Measurements from ENCODE around the gene AZIN2.

DNA sequence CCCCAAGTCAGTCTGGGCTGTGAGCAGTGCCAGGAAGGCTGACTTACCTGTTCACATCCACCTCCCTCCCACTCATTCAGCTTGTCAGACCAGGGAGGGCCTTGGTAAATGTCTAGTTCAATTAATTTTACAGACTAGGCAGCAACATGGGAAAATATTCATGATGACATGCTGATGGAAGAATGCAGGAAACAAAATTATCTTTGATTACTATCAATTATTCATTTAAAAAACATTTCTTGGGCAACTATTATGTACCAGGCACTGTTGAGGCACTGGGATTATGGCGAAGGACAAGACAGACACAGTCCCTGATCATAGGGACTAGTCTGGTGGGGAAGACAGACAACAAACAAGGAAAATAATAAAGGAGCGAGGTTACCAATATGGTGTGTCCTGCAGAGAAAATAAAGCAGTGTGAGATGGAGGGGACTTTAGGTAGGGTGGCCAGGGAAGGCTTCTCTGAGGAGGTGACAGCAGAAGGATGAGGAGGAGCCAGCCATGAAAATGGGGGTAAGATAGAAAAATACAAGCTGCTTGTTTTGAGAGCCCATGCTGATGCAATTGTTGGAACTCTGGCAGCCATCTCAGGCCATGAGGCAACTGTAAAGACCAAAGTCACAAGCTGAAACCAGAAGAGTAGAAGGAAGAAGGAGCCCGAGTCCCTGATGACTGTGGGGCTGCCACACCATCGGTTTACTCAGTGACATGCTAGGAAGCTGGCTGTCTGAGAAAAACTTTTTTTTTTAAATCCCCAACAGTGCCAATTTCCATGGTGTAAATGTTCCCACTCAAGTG lies 86.9 kb downstream of the AZIN2 start:
- TF ChIP-seq, protein P1, sequence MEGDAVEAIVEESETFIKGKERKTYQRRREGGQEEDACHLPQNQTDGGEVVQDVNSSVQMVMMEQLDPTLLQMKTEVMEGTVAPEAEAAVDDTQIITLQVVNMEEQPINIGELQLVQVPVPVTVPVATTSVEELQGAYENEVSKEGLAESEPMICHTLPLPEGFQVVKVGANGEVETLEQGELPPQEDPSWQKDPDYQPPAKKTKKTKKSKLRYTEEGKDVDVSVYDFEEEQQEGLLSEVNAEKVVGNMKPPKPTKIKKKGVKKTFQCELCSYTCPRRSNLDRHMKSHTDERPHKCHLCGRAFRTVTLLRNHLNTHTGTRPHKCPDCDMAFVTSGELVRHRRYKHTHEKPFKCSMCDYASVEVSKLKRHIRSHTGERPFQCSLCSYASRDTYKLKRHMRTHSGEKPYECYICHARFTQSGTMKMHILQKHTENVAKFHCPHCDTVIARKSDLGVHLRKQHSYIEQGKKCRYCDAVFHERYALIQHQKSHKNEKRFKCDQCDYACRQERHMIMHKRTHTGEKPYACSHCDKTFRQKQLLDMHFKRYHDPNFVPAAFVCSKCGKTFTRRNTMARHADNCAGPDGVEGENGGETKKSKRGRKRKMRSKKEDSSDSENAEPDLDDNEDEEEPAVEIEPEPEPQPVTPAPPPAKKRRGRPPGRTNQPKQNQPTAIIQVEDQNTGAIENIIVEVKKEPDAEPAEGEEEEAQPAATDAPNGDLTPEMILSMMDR (conservative IDR thresholded peaks at IDR 0.05): no peak
- no peak for TF ChIP-seq EZH2 (IDR thresholded peaks at IDR 0.05; ENCODE audit: low read depth)

Measured in PC-9 (cell line).